Measurements from ENCODE around the gene BSDC1. TPM values are rescaled to one million over a fixed set of nuclear protein-coding genes. Genes with fewer than 3 reads are reported as not detected.

Gene BSDC1
- total RNA-seq, 1 donor from 2014 or later, result 65.2 TPM

GRCh38 chr1:32316903-32317277, 77.4 kb downstream of the BSDC1 start:
- FAIRE-seq (no peak), DNase-seq (ENCODE audit: low spot score in 2 of 2) (no peak)

Other genes starting within 250 kb of the BSDC1 start
- 20.4 TPM for gene TXLNA, start 214.8 kb downstream of the BSDC1 start, total RNA-seq
- 34.2 TPM for gene CCDC28B, start 193.8 kb downstream of the BSDC1 start, total RNA-seq
- gene IQCC, start 188.8 kb downstream of the BSDC1 start, total RNA-seq, result 3.3 TPM
- gene DCDC2B, start 185.4 kb downstream of the BSDC1 start, total RNA-seq, result not detected
- gene TMEM234, start 172.1 kb downstream of the BSDC1 start, total RNA-seq, result 12.2 TPM
- gene EIF3I, start 172.0 kb downstream of the BSDC1 start, total RNA-seq, result 98.6 TPM
- 0.41 TPM for gene FAM167B, start 147.2 kb downstream of the BSDC1 start, total RNA-seq
- not detected for gene LCK, start 143.2 kb downstream of the BSDC1 start, total RNA-seq
- gene HDAC1, start 102.4 kb downstream of the BSDC1 start, total RNA-seq, result 19.6 TPM
- 373 TPM for gene MARCKSL1, start 58.2 kb downstream of the BSDC1 start, total RNA-seq
- gene FAM229A, start 32.0 kb downstream of the BSDC1 start, total RNA-seq, result 2.0 TPM
- gene TSSK3, start 31.9 kb downstream of the BSDC1 start, total RNA-seq, result 0.41 TPM
- gene ZBTB8B, start 70.6 kb upstream of the BSDC1 start, total RNA-seq, result 15.9 TPM
- 43.2 TPM for gene ZBTB8A, start 145.0 kb upstream of the BSDC1 start, total RNA-seq